Mesothelial cell of epicardium (in vitro differentiated cells): ENCODE measurements around the gene CRISPLD2. TPM values are rescaled to one million over a fixed set of nuclear protein-coding genes. Genes with fewer than 3 reads are reported as not detected.

Experiments used
- DNase-seq, 2 experiments: peaks; one replicate each; pipeline ENCODE4 v3.0.0; 2021; ENCODE audit warnings: low spot score in 2 of 2; ENCODE audit not compliant: unreplicated experiment in 2 of 2
- H3K27ac Mint-ChIP-seq: 2 replicates; pipeline ENCODE4 v1.8.0; 2021; ENCODE audit warnings: mixed read lengths
- H3K27me3 Mint-ChIP-seq: 2 replicates; pipeline ENCODE4 v1.8.0; 2021; ENCODE audit warnings: low read depth, mixed read lengths
- H3K36me3 Mint-ChIP-seq: 2 replicates; pipeline ENCODE4 v1.8.0; 2021; ENCODE audit warnings: mixed read lengths
- H3K4me1 Mint-ChIP-seq: 2 replicates; pipeline ENCODE4 v1.8.0; 2021; ENCODE audit warnings: mixed read lengths
- H3K4me3 Mint-ChIP-seq: 2 replicates; pipeline ENCODE4 v1.8.0; 2021; ENCODE audit warnings: mild to moderate bottlenecking, moderate library complexity, mixed read lengths
- H3K9me3 Mint-ChIP-seq: 2 replicates; pipeline ENCODE4 v1.8.0; 2021; ENCODE audit warnings: mixed read lengths
- CTCF ChIP-seq: fragments of 200-600 bp; sonication (generic); IDR thresholded peaks from one replicate; pipeline ENCODE4 v1.5.0; 2021; ENCODE audit warnings: antibody characterized with exemption; ENCODE audit not compliant: unreplicated experiment
- total RNA-seq: library from RNA; stranded (reverse); gene quantifications from 3 replicates; pipeline ENCODE4 v1.2.1, GENCODE V29; 2021

Gene CRISPLD2
- total RNA-seq, 1 donor from 2014 or later, result 80.1 TPM

- Mint-ChIP-seq H3K27me3 (peaks cover 11% of the 10 kb centered on the region), H3K36me3 (no peaks in the 10 kb centered on the region)
These were observed 4.3 kb upstream of the CRISPLD2 start for GRCh38 chr16:84815462-84815861.

DNA sequence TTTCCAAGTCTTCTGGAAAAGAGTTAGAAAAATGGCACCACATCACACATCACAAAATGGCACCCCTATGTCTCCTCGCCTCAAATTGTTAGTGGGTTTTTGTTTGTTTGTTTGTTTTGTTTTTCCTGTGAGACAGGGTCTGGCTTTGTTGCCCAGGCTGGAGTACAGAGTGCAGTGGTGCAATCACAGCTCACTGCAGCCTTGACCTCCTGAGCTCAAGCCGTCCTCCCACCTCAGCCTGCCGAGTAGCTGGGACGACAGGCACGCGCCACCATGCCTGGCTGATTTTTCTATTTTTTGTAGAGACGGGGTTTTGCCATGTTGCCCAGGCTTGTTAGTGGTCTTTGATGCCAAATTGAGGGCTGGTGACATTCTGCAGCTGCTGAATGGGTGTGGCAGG lies 3.8 kb upstream of the CRISPLD2 start:
- peaks cover 19% of the 10 kb centered on the region for H3K4me1 Mint-ChIP-seq
- no peaks in the 10 kb centered on the region for H3K9me3 Mint-ChIP-seq
- DNase-seq, result no peak
- H3K27ac Mint-ChIP-seq, result no peak overlapping the region
- H3K27me3 Mint-ChIP-seq, result peaks cover 14% of the 10 kb centered on the region
- H3K4me3 Mint-ChIP-seq, result no peak overlapping the region
- H3K36me3 Mint-ChIP-seq, result no peaks in the 10 kb centered on the region
- no peak for TF ChIP-seq CTCF

More at GRCh38 chr16:84815462-84815861, 4.3 kb upstream of the CRISPLD2 start:
- Mint-ChIP-seq H3K27ac (no peak overlapping the region), H3K4me1 (peaks cover 16% of the 10 kb centered on the region), H3K4me3 (no peak overlapping the region), H3K9me3 (no peaks in the 10 kb centered on the region)
- DNase-seq, result no peak
- no peak for TF ChIP-seq CTCF

DNA sequence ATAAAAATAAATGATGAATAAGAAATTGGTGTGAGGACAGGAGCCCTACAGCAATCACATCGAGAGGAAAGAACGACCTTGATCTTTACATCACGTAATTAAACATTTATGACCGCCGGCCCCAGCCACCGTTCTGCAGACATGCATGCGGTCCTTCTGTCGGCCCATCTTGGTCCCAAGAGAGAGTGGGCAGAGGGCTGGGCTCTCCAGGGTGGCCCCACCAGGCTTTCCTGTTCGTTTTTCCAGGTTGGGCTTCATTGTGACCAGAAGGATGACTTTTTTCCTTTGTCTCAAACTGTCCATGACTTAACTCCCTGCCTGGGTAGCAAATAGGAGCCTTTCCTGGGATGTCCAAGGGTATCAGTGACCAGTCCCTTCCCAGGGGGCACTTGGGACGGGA lies 3.3 kb upstream of the CRISPLD2 start:
- H3K4me1 Mint-ChIP-seq, result peaks cover 22% of the 10 kb centered on the region
- no peak overlapping the region for H3K27ac Mint-ChIP-seq
- DNase-seq, result no peak
- H3K27me3 Mint-ChIP-seq, result peaks cover 16% of the 10 kb centered on the region
- H3K4me3 Mint-ChIP-seq, result no peak overlapping the region
- no peaks in the 10 kb centered on the region for H3K9me3 Mint-ChIP-seq
- no peaks in the 10 kb centered on the region for H3K36me3 Mint-ChIP-seq
- no peak for TF ChIP-seq CTCF

DNA sequence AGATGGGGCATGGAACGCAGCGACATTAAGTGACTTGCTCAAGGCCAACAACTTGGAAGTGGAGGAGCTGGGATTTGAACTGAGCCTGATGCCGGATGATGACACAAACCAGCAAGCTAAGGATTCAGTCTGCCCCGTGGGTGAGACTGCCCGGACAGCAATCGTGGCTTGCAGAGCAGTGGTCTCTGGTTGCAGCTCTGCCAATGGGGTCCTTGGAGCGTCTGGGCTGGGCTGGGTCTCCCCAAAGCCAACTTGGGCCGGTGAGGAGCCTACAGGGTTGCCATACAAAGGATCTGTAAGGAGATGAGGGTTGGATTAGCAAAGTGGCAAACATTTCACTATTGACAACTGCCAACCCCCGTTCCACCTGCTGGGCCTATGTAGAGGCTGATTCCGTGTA lies 2.6 kb upstream of the CRISPLD2 start:
- peaks cover 20% of the 10 kb centered on the region for H3K27me3 Mint-ChIP-seq
- no peak for TF ChIP-seq CTCF
- no peak for DNase-seq
- peaks cover 30% of the 10 kb centered on the region for H3K4me1 Mint-ChIP-seq
- H3K9me3 Mint-ChIP-seq, result no peaks in the 10 kb centered on the region
- no peak overlapping the region for H3K27ac Mint-ChIP-seq
- no peaks in the 10 kb centered on the region for H3K36me3 Mint-ChIP-seq
- no peak overlapping the region for H3K4me3 Mint-ChIP-seq

DNA sequence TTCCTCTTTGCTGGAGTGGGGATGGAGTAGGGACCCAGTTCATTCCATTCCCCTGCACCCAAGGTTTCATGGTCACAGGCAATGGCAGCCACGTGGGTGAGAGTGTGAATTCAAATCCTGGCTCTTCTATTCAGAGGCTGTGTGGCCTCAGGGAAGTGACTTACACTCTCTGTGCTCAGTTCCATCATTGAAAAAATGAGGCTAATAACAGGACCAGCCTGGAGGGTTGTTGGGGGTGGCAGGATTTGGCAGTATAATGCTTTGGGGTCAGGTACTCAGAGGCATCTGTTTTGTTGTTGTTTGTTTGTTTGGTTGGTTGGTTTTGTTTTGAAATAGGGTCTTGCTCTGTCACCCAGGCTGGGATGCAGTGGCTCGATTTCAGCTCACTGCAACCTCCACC lies 2.2 kb upstream of the CRISPLD2 start:
- Mint-ChIP-seq H3K4me1 (peaks cover 34% of the 10 kb centered on the region), H3K9me3 (no peaks in the 10 kb centered on the region), H3K36me3 (no peaks in the 10 kb centered on the region), H3K4me3 (no peak overlapping the region), H3K27me3 (peaks cover 20% of the 10 kb centered on the region), H3K27ac (no peak overlapping the region)
- no peak for TF ChIP-seq CTCF
- DNase-seq, result no peak

DNA sequence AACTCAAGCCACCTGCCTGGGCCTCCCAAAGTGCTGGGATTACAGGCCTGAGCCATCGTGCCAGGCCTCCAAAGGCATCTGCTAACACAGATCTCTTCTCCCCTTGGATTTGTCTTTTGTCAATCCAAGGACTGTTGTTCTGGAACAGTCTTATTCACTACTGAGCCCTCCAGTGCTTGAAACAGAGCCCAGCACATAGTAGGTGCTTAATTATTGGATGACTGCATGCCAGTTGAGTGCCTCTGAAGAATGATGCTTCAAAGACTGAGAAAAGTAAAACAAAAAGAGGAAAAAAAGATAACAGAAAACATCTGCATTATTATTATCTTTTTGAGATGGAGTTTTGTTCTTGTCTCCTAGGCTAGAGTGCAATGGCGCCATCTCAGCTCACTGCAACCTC lies 1.7 kb upstream of the CRISPLD2 start:
- DNase-seq, result no peak
- TF ChIP-seq CTCF, result no peak
- Mint-ChIP-seq H3K27ac (no peak overlapping the region), H3K4me1 (peaks cover 34% of the 10 kb centered on the region), H3K27me3 (peaks cover 16% of the 10 kb centered on the region), H3K36me3 (no peaks in the 10 kb centered on the region), H3K9me3 (no peaks in the 10 kb centered on the region), H3K4me3 (no peak overlapping the region)
